Uterus (tissue), 2 donors: ENCODE data around the gene HADH.

Experiments
- CTCF ChIP-seq, 4 experiments: fragments of 200-600 bp in 2 of 4; fragments of 450-650 bp in 2 of 4; sonication (generic) in 2 of 4; IDR thresholded peaks; one replicate each; pipeline ENCODE4 v1.5.1; 2016 to 2019; ENCODE audit warnings: antibody characterized with exemption in 4 of 4, mild to moderate bottlenecking in 2 of 4, moderate library complexity in 1 of 4
- POLR2A ChIP-seq, 2 donors: fragments of 450-650 bp; IDR thresholded peaks; one replicate each; pipeline ENCODE4 v1.6.1; 2016; ENCODE audit warnings: antibody characterized with exemption in 2 of 2, mild to moderate bottlenecking in 1 of 2, moderate library complexity in 1 of 2

- TF ChIP-seq CTCF (IDR thresholded peaks at IDR 0.05) (no peak), POLR2A (IDR thresholded peaks at IDR 0.05) (no peak)
Observed at GRCh38 chr4:108052558-108053120, 63.0 kb downstream of the HADH start.
